HG03460 (cell line): Measurements from ENCODE around the gene GTPBP1.

ENCODE experiments used
- ATAC-seq: cut with Tn5 transposase; IDR thresholded peaks from one replicate; pipeline ENCODE4 v1.9.1; 2021; ENCODE audit not compliant: unreplicated experiment

The GTPBP1 gene

DNA sequence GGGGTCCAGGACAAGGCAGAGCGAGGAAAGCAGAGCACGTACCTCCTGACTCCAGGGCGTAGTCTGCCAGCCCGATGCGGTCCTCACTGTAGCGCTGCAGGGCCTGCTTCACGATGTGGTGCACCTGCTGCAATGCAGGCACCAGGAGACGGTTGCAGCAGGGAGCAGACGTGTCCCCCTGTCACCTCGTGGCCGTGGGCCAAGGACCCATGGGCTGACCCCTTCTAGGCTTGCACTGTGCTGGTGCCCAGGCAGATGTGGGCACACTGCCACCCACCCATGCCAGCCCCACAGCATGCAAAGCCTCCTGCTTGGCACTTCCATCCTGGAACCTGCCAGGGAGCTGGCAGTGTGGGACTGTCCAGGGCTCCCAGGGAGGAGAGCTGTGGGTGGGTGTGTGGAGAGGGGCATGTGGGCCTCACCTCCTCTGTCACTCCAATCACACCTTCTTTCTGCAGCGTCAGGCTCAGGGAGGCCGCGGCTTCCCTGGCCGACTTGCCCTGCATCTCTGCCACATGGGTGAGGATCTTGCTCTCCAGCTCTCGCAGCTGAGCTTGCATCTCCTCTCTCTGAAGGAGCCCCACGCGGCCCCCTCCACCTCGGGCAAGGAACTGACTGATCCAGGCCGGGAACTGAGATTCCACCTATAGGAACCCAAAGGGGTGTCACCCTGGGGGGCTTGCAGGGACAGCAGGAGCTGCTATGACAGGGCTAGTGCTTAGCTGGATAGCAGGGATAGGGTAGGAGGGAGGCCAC lies 33.7 kb downstream of the GTPBP1 start:
- no peak for ATAC-seq

DNA sequence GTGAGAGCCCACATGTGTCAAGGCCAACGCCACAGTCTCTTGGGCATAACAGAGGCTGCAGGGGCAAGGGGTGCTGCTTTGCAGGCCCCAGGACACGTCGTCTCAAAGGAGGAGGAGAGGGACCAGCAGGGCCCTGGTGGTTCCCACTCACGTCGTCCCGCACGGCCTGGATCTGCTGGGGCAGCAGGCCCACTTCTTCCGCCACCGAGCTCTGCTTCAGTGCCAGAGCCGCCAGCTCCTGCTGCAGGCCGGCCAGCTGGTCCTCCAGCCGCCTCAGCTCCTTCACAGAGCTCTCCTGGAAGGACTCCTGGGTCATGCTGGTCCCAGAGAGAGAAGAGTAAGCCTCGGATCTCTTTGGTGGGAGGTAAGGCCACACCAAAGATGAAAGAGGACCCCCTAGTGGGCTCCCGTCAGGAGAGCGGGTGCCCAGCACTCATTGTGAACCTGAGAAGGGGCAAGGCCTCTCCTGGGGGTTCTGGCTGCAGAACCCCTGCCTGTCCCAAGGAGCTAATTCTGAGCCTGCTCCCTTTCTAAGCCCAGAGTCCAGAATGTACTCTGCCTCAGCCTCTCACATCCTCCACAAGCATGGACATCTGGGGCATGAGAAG lies 34.5 kb downstream of the GTPBP1 start:
- ATAC-seq, result no peak

- ATAC-seq, result no peak
These were observed 35.0 kb downstream of the GTPBP1 start for GRCh38 chr22:38740754-38741153.

- ATAC-seq, result no peak
These were observed 35.4 kb downstream of the GTPBP1 start for GRCh38 chr22:38741166-38741565.

DNA sequence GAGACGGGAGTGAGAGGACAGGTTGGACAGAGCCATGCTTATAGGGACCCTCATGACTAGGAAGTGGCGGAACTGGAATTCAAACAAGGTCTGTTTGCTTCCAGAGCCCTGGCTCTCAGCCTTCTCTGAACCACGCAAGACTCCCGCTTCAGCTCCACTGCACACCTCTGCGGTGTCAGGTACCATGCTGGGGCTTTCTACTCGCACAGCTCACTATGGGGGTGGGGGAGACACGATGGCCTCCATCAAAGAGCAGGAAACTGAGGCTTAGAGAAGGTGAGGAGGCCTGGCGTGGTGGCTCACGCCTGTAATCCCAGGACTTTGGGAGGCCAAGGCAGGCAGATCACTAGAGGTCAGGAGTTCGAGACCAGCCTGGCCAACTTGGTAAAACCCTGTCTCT lies 35.8 kb downstream of the GTPBP1 start:
- ATAC-seq, result no peak

GRCh38 chr22:38742176-38742942 lies 36.6 kb downstream of the GTPBP1 start:
- ATAC-seq, result no peak

- ATAC-seq, result no peak
These were observed 39.2 kb downstream of the GTPBP1 start for GRCh38 chr22:38744981-38745380.

GRCh38 chr22:38745676-38746460 lies 40.1 kb downstream of the GTPBP1 start:
- no peak for ATAC-seq

GRCh38 chr22:38748487-38749136 lies 42.9 kb downstream of the GTPBP1 start:
- no peak for ATAC-seq

GRCh38 chr22:38750104-38750503 lies 44.4 kb downstream of the GTPBP1 start:
- no peak for ATAC-seq

DNA sequence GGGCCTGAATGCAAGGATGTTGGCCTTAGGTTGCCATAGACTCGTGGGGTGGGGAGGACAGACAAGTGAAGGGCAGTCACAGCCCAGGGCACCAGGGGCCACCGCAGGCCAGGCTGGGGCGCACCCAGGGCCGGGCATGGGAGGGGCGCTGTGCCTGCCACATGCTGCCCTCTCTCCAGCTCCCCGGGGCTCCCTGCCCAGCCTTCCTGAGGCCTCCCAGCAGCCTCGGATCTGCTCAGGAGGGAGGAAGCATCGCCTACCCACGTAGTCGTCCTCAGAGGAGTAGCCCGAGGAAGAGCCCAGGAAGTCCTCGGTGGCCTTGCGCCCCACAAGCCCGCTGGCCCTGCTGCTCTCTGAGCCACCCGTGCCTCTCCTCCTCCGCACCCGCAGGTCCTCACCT lies 44.9 kb downstream of the GTPBP1 start:
- no peak for ATAC-seq

DNA sequence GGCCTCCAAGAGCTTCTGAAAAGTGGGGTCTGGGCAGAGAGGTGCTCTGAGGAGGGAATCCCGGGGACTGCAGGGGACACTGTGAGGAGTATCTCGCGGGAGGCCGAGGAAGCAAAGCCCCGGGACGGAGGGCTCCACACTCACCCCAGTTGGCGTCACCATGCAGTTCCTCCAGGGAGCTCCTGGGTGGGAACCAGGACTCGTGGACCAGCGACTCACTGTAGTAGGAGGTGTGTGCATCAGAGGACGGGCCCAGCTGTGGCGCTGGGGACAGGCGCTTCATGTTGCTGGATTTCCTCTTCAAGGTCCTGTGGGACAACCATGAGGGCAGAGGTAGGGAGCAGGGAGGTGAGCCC lies 45.3 kb downstream of the GTPBP1 start:
- ATAC-seq, result no peak

DNA sequence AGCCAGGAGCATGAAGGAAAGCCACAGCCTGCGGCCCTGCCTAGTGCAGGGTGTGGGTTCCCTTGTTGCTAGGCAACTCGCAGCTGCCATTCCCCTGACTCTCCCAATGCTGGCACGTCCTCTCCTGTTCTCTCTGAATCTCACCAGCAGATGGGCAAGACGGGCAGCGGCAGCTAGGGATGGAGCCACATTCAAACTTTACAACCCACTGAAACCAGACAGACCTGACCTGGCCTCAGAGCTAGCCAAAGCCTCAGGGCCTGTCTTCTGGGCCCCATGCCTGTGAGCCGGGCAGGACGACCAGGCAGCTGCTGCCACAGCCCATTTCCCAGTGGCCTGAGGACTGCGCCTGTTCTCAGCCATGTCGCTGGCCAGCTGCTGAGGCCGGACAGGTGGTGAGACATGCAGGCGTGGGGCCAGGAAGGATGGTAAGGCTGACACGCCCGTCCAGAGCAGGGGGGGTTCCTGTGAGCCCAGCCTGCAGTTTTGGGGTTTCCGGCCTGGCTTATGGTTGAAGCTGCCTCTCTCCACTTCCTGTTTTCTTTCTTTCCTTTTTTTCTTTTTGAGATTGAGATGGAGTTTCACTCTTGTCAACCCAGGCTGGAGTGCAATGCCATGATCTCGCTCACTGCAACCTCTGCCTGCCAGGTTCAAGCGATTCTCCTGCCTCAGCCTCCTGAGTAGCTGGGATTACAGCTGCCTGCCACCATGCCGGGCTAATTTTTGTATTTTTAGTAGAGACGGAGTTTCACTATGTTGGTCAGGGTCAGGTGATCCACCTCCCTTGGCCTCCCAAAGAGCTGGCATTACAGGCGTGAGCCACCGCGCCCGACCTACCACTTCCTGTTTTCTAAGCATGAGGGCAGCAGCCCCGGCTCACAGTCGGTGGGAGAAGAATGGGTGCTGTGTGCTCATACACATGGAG lies 45.9 kb downstream of the GTPBP1 start:
- peak; percentile 43 for ATAC-seq

GRCh38 chr22:38753948-38754750 lies 48.4 kb downstream of the GTPBP1 start:
- ATAC-seq, result no peak

DNA sequence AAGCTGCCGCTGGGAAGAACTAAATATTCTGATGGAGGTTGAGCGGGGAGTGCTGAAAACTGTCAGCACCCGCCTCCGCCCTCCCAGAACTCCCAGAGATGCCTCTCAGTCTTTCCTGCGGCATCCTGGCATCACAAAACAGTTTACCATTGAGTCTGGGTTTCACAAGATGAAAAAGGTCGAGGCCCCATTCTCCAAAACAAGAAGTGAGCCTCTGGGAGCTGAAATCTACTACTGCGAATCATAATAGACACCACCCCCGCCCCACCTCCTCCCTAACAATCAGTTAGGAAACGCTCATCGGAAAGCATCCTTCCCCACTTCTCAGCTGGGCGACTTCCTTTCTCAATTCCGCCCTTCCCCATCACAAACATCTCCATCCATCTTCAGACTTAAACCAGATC lies 49.0 kb downstream of the GTPBP1 start:
- no peak for ATAC-seq

- no peak for ATAC-seq
These were observed 49.6 kb downstream of the GTPBP1 start for GRCh38 chr22:38755155-38755910.

GRCh38 chr22:38755911-38756532 lies 50.3 kb downstream of the GTPBP1 start, which contains the start of gene SUN2:
Gene SUN2, minus strand, starts transcription at chr22:38755998. Its CDS starts 3,370 bp downstream, at chr22:38752628.
- peak; percentile 59 for ATAC-seq
